ENCODE results near the gene CCDC39.
"Not testable (repeated sequence)": the region's sequence is repeated elsewhere in the genome, so short reads cannot be mapped to it uniquely, and the experiment has no call there.

Gene CCDC39

DNA sequence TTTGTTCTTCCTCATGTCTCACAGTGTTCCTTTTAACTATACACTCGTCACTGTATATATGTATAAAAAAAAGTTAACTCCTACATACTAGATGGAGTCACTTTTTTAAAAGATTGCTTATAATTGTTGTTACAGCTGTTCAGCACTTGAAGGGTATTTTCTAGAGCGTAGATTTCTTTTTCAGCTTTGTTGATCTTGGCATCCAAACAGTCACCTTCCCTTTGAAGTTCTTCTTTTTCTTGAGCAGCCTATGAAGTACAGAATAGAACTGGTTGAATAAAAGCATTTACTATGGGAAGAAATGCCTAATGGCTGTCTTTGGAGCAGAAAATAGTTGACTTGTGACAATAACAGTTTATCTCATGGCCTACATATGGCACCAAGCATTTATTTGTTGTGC lies 59.6 kb downstream of the CCDC39 start:
- no peak for DNase-seq (ENCODE audit: low read depth)

DNA sequence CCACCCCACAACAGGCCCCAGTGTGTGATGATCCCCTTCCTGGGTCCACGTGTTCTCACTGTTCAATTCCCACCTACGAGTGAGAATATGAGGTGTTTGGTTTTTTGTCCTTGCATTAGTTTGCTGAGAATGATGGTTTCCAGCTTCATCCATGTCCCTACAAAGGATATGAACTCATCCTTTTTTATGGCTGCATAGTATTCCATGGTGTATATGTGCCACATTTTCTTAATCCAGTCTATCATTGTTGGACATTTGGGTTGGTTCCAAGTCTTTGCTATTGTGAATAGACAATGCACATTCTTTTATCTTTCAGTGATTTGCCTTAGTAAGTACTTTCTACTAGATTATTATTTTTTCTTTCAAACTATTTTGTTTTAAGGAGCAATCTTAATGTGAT lies 60.7 kb downstream of the CCDC39 start:
- DNase-seq (ENCODE audit: low read depth), result not testable (repeated sequence)

DNA sequence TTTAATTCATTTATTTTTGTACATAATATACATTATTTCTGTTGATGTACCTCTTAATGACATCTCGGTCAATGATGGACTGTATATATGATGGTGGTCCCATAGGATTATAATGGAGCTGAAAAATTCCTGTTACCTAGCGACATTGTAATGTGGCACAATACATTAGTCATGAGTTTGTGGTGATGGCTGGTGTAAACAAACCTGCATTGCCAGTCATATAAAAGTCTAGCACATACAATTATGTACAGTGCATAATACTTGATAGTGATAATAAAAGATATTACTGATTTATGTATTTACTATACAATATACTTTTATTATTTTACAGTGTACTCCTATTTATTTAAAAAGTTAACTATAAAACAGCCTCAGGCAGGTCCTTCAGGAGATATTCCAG lies 62.2 kb downstream of the CCDC39 start:
- no peak for DNase-seq (ENCODE audit: low read depth)

DNA sequence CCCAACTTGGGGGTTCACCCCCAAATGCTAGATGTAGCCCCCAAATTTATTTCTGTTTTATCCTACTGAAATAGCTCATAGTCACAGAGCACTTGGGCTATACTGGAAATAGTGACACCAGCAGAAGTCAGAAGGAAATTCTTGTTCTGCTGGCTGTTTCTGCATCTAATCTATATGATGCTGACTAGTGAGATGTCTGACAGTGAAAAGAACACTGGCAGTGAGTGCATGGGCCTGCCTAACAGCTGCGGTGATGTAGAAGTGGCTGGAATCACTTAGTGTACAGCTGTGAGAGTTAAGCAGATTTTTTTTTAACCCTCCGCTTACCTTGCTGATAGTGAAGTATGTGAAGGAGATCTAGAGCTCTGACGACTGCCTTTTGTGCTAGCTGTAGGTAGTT lies 63.3 kb downstream of the CCDC39 start:
- no peak for DNase-seq (ENCODE audit: low read depth)

DNA sequence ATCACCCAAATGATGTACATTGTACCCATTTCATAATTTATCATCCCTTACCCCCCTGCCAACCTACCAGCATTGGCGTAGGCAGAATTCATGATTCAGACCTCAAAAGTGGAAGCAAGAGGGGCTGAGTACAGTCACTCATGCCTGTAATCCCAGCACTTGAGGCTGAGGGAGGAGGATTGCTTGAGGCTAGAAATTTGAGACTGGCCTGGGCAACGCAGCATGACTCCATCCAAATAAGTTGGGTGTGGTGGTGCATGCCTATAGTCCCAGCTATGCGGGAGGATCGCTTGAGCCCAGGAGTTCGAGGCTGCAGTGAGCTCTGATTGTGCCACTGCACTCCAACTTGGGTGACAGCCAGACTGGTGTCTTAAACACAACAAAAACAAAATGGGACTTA lies 66.9 kb downstream of the CCDC39 start:
- DNase-seq (ENCODE audit: low read depth), result no peak

DNA sequence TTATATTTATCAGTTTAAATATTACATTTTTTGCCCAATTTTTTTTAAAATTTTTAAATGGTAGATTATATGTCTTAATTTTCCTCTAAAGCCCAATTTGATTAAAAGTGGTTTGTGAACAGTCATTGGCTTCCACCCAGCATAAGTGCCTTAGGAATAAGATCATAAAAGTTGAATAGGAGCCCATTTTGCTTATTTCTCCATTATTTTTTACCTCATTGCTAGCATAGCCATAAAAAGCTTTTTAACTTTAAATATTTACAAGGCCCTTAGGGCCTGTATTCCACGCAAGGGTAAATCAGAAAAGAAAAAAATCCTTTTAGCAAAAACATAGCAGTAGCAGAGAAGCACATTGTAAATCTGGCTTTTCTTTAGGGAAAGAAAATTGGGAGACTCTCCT lies 68.3 kb downstream of the CCDC39 start:
- DNase-seq (ENCODE audit: low read depth), result peak; percentile 23

DNA sequence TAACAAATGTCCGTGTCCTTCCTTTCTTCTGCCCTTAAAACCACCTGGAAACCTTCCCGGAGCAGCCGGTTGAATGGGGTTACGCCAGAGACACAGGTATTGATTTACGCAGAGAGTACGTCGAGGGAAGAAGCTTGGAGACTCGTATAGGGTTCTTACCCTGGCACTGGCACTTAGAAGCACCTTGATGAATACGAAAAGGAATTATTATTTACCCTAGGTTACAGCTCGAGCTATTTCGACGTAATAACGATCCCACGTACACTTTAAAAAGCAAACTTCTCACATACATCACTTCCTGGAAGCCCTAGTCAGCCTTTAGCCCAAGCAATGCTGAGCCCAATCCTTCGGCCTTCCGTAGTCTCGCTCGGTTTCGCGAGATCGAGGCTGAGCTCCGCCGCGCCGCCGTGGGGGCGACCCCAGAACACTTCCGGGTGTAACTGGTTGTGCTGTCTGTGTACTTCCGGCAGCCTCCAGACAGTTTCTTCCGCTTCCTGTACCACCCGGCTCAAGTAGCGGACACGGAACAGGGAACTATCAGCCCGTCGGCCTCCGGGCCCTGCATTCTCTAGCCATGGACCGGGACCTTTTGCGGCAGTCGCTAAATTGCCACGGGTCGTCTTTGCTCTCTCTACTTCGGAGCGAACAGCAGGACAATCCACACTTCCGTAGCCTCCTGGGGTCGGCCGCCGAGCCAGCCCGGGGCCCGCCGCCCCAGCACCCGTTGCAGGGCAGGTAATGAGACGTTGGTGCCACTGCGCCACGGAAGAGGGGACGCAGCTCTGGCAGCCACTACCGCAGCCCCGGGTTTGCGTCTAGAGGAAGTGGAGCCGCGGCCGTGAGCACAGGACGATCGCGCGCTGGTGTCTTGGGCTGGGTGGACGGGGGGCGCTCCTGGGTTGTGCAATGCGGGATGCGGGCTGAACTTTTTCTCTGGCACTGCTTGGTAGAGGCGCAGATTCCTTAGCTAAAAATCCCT lies 77.3 kb downstream of the CCDC39 start, which contains the start of gene TTC14:
TSS of gene TTC14 (plus strand) at position 476 of the 979 bp plus-strand sequence. CDS start at position 575, 99 bp downstream.
- peak; percentile 96 for DNase-seq (ENCODE audit: low read depth)

DNA sequence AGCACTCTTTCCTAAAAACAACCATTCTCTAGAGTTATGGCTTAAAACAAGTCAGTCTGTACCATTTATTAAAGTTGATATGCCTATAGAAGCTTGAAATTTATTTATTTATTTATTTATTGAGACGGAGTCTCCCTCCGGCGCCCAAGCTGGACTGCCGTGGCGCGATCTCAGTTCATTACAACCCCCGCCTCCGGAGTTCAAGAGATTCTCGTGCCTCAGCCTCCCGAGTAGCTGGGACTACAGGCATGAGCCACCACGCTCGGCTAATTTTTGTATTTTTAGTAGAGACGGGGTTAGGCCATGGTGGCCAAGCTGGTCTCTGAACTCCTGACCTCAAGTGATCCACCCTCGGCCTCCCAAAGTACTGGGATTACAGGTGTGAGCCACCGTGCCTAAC lies 78.8 kb downstream of the CCDC39 start:
- no peak for DNase-seq (ENCODE audit: low read depth)

DNA sequence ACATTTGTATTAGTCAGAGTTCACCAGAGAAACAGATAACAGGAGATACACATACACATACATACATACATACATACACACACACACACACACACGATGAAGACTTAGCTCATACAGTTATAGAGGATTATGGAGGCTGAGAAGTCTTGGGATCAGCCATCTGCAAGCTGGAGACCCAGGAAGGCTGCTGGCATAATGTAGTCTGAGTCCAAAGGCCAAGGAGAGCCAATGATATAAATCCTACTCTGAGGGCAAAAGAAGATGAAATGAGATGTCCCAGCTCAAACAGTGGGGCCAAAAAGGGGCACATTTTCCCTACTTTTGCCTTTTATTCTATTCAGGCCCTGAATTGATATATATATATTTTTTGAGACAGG lies 83.7 kb downstream of the CCDC39 start:
- no peak for DNase-seq (ENCODE audit: low read depth)

DNA sequence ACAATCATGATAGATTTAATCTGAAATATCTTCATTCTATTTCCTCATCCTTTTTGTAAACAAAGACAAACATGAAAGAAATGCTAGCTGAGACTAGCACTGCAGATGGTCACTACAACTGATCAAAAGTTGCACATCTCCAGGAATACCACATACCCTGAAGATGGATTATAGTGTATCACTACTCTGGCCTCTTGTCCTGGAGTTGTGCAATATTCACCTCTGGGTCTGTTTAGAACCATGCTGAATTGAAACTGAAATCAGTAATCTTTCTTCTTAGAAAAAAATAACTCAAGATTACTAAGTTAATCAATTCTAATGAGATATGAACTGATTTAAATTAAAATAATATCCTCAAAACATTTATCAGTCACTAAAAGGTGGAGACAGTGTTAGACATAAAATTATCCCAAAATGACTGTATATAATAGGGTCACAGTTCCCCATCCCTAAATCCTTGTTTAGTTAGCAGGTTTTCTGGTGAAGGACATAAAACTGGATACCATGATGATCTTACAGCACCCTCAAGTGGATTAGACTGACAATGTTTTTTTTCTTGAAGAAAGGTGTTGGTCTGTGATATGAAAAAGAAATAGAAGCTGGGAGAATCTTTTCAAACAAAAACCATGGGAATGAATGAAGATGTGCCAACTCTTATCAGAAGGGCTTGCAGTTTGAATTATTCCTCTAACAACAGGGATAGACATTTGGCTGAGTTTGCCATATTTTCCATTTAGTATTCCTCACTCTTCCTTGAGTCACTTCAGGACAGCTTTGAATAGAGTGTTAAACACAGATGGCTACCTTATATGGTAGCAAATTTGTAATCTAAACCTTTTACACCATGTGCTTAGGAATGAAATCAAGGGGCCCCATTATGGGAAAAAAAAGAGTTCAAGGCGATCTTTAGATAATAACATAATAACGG lies 84.4 kb downstream of the CCDC39 start:
- DNase-seq (ENCODE audit: low read depth), result peak; percentile 34

DNA sequence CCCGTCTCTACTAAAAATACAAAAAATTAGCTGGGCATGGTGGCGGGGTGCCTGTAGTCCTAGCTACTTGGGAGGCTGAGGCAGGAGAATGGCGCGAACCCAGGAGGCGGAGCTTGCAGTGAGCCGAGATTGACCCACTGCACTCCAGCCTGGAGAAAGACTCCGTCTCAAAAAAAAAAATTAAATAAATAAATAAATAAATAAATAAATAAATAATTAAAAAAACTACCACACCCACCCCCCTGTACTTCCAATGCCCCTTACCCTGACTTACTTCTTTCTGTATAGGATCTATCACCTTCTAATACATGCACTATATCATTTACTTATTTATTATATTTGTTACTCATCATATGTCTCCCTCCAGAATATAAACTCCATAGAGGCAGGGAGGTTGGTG lies 85.7 kb downstream of the CCDC39 start:
- DNase-seq (ENCODE audit: low read depth), result not testable (repeated sequence)

DNA sequence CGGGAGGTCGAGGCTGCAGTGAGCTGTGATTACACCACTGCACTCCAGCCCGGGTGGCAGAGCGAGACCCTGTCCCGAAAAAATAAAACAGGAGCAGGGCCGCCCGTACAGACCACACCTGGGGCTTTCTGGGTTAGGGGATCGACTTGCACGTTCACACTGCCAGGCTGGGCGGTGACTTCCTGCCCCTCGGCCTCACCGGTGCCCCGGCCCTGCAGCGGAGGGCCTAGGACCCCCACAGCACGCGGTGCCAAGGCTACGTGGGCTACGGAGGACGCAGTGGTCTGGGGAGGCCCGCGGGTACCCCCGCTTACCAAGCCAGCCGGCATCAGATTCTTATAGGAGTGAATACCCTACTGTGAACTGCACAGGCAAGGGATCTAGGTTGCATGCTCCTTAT lies 88.9 kb downstream of the CCDC39 start:
- no peak for DNase-seq (ENCODE audit: low read depth)

DNA sequence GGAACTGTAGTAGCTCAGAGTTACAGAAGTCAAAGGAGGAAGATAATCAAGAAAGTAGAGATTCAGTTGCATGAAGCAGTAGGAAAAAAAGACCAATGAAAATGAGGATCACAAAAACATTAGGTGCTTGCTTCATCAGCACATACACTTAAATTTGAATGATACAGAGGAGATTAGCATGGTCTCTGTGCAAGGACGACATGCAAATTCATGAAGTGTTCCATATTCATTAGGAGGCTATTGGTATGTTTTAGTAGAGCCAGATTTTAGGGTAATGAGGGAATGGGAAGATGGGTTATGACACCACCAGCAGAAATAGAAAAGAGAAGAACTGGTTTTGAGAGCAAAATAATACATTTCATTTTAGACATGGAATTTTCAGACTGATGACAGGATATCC lies 98.4 kb downstream of the CCDC39 start:
- DNase-seq (ENCODE audit: low read depth), result no peak

DNA sequence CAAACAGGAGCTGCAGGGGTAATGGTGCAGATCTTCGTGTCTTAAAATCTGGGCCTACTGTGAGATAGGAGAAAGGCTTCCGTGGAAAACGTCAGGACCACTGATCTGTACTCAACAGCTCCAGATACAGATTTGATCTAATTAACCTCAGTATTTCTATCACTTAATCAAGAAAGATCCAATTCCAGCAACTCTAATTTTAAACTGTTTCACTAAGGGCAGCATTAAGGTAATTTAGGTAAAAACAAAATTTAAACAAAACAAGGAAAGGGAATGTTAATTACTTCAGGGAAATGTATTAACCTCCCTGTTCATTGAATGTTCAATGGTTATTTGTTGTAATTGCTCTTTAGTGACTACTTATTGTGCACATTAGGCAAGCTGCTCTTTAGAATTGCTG lies 103.7 kb downstream of the CCDC39 start:
- no peak for DNase-seq (ENCODE audit: low read depth)

DNA sequence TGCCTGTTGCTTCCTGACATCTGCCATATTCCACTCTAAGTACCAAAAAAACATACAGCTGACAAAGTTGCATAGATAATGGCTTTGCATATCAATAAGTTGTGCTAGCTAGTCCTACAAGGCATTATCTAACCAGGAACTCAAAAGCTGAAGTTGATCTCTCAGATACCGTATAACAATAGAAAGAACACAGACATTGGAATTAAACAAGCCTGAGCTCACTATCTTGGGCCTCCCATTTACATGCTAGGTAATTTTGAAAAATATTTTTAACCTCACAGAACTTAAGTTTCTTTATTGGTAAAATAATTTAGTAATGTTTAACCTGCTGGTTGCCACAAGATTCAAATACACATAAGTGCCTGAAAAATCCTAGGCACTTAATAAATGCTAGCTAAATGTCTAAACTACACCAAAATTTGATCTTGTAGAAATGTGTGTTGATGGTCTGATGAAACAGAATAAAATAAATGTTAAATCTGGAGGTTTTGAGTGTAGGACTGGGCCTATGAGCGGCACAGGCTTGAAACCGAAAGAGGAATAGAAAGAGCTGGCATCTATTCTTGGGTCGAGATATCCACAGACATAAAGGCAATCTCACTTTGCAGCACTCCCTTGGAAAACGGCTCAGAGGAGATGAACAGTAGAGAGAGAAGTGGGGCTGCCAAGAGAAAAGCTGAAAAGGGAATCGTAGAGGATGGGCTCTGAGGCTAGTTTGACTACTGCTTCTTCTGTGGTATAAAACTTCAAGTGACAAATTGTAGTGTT lies 107.3 kb downstream of the CCDC39 start:
- no peak for DNase-seq (ENCODE audit: low read depth)

DNA sequence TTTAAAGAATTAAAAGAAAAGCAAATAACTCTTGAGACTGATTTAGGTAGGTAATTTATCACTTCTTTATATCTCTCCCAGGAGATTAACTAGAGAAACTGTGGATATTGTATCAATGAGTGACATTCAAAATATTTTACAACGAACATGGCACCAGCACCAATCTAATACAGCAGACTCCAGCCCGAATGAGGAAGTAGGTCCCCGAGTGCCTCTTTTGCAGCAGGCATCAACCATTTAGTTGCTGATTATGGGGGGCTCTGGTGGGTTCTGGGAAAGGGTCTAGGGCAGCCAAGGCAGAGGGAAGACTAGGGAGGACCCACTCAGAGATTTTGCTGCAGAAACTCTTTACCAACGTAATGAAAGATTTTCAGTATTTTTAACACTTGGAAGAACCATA lies 109.1 kb downstream of the CCDC39 start:
- no peak for DNase-seq (ENCODE audit: low read depth)

DNA sequence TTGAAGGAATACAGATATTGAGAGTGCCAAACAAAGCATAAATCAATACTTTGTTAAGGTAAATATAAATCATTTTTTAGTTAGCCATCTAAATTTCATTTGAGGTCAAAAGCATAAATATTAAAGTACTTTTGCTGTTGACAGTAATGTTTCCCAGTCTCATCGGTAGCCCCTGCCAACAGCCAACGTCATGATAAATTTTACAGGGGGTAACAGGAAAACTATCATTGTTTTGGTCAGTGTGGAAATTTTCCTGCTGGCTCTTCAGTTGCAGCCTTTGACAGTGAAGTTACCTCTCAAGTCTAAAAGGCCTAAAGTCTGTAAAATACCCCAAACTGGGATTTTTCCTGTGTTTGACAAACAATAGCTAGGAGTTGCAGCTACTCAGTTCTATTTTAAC lies 114.6 kb downstream of the CCDC39 start:
- DNase-seq (ENCODE audit: low read depth), result no peak
